Renal cortex interstitium (tissue), 11 donors: ENCODE data around the gene CCL19. TPM values are rescaled to one million over a fixed set of nuclear protein-coding genes. Genes with fewer than 3 reads are reported as not detected.

Source experiments
- DNase-seq, 11 donors: peaks; one replicate each; pipeline ENCODE4 v3.0.0-alpha.2; 2013; ENCODE audit warnings: low read depth in 9 of 11, low spot score in 4 of 11; ENCODE audit errors: extremely low read depth in 1 of 11
- polyA plus RNA-seq, 3 donors: library from polyadenylated mRNA; unstranded; fragments of 120-200 nt; gene quantifications; one replicate each; pipeline ENCODE4 v1.2.1, GENCODE V29; 2013; ENCODE audit not compliant: insufficient read length in 3 of 3

The CCL19 gene
- polyA plus RNA-seq, 3 donors: not detected

GRCh38 chr9:34701769-34702736 is 11.0 kb upstream of the CCL19 start:
- peak; percentile 40 to 81 (median 66) for DNase-seq

- DNase-seq: peak in 8 of 11 donors; percentile 37 to 73 (median 60)
These were observed 10.1 kb upstream of the CCL19 start for GRCh38 chr9:34701023-34701768.

- DNase-seq: no peak
These were observed 3.7 kb upstream of the CCL19 start for GRCh38 chr9:34694811-34695210.

GRCh38 chr9:34693560-34693959 is 2.5 kb upstream of the CCL19 start:
- no peak for DNase-seq

GRCh38 chr9:34691936-34692315 is 850 bp upstream of the CCL19 start:
- DNase-seq: no peak

GRCh38 chr9:34689512-34689911 is 1.6 kb downstream of the CCL19 start:
- no peak for DNase-seq

- no peak for DNase-seq
These were observed 2.0 kb downstream of the CCL19 start for GRCh38 chr9:34689116-34689470.

GRCh38 chr9:34688329-34689115 is 2.6 kb downstream of the CCL19 start:
- DNase-seq: no peak

- DNase-seq: no peak
These were observed 3.6 kb downstream of the CCL19 start for GRCh38 chr9:34687276-34688030.

- DNase-seq: no peak
These were observed 4.3 kb downstream of the CCL19 start for GRCh38 chr9:34686732-34687131.

GRCh38 chr9:34686231-34686630 is 4.8 kb downstream of the CCL19 start:
- no peak for DNase-seq

- DNase-seq: no peak
These were observed 5.5 kb downstream of the CCL19 start for GRCh38 chr9:34685591-34685990.

GRCh38 chr9:34684816-34685215 is 6.3 kb downstream of the CCL19 start:
- DNase-seq: no peak

- DNase-seq: no peak
These were observed 6.9 kb downstream of the CCL19 start for GRCh38 chr9:34684145-34684544.

- no peak for DNase-seq
These were observed 15.2 kb downstream of the CCL19 start for GRCh38 chr9:34675869-34676268.

GRCh38 chr9:34675048-34675714 is 15.9 kb downstream of the CCL19 start:
- peak in 1 of 11 donors; percentile 71 for DNase-seq

GRCh38 chr9:34674440-34674839 is 16.6 kb downstream of the CCL19 start:
- no peak for DNase-seq

GRCh38 chr9:34671307-34671706 is 19.8 kb downstream of the CCL19 start:
- DNase-seq: no peak
